Right renal pelvis (tissue), 4 donors: ENCODE results near the gene NR2C2. TPM values are rescaled to one million over a fixed set of nuclear protein-coding genes. Genes with fewer than 3 reads are reported as not detected.
A peak's percentile ranks its signal among the peaks of the same experiment; 100 is the strongest.

ENCODE experiments used
- DNase-seq, 4 donors: peaks; one replicate each; pipeline ENCODE4 v3.0.0-alpha.2; 2013; ENCODE audit warnings: low read depth in 4 of 4, low spot score in 3 of 4, missing footprints in 1 of 4
- polyA plus RNA-seq, 4 donors: library from polyadenylated mRNA; unstranded; fragments of 120-200 nt; gene quantifications; one replicate each; pipeline ENCODE4 v1.2.1, GENCODE V29; 2013; ENCODE audit not compliant: insufficient read length in 4 of 4

Gene NR2C2
- polyA plus RNA-seq, 4 donors = 38.3 to 47.1 (median 41.1) TPM

DNA sequence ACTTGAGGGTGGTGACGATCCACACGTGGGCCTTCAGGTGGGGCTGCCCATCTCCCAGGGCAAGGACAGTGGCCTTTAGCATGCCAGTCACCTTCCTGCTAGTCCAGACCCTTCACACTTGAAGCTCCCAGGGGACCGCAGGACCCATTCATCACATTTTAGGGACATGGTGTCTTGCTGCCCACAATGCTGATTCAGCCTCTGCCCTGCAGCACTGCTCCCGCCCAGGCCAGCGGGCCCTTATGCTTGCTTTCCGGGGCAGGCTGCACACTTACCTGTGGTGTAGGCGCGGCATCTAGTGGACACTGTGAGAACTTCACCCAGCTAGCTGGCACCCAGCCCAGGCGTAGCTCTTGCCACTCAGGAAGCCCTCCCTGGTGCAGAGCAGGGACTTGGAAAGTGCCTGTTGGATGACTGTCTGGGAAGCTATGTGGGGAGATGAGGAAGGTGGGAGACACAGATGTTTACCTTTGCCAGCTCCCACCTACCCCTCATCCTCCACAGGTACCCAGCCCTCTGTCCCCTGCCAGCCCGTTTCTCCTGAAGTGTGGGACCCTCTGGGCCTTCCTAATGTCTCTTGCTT is 26.3 kb upstream of the NR2C2 start:
- peak; percentile 68 to 78 (median 75) for DNase-seq

DNA sequence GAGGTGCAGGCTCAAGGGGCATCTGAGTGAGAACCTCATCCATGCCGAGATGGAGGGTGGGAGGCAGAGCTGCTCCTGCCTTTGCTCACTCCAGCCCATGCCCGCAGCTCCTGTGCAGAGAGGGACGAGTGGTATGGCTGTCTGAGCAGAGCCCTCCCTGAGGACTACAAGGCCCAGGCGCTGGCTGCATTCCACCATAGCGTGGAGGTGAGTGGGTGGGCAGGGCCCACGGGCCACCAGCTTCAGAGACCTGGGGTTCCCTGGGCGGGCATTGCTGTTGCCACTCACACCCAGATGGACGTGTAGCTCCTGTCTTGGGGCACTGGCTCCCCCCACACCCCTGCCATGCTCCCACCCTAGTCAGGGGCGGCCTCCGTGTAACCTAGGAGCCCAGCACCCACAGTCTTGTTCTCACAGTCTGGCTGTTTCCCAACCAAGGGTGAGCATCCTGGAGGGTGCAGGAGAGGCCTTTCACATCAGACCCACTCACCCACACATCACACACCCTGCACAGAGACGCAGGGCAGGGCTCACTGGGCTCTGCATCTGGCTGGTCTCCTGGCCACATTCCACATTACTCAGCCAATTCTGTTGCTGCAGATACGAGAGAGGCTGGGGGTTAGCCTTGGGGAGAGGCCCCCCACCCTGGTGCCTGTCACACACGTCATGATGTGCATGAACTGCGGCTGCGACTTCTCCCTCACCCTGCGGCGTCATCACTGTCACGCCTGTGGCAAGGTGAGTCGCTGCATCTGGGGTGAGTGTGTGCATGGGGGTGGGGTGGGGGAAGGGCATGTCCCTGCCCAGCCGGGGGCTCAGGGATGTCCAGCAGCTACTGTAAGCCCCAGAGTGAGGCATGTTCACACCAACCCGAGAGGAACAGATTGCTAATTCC is 25.3 kb upstream of the NR2C2 start:
- DNase-seq = no peak

DNA sequence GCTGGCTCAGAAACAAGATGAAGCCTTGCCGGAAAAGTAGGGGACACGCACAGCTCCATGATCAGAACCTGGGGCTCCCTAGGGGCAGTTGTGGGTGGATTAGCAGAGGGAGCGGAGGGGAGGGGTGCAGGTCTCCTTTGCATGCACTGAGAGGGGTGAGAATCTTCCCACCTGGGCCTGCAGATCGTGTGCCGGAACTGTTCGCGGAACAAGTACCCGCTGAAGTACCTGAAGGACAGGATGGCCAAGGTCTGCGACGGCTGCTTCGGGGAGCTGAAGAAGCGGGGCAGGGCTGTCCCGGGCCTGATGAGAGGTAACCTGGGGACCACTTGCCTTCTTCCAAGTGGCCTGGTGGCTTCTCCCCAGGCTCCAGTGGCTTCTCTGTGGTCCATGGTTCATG is 24.5 kb upstream of the NR2C2 start:
- no peak for DNase-seq

DNA sequence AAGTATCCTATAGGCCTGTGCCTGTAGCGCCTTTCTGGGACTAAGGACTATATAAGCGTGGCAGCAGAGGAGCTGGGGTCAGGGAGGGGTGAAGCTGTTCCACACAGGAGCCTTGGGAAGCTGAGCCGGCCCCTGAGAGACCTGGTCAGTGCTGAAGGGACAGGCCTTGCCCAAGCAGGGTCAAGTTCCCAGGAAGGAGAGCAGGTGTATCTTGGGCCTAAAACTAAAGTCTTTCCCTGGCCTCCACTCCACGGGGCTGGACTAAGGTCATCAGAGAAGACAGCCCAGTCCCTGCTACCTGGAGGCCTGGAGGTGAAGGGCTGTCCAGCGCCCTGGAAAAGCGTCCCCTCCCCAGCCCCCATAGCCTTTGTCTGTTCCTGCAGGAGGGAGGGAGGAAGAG is 23.9 kb upstream of the NR2C2 start:
- DNase-seq = no peak

DNA sequence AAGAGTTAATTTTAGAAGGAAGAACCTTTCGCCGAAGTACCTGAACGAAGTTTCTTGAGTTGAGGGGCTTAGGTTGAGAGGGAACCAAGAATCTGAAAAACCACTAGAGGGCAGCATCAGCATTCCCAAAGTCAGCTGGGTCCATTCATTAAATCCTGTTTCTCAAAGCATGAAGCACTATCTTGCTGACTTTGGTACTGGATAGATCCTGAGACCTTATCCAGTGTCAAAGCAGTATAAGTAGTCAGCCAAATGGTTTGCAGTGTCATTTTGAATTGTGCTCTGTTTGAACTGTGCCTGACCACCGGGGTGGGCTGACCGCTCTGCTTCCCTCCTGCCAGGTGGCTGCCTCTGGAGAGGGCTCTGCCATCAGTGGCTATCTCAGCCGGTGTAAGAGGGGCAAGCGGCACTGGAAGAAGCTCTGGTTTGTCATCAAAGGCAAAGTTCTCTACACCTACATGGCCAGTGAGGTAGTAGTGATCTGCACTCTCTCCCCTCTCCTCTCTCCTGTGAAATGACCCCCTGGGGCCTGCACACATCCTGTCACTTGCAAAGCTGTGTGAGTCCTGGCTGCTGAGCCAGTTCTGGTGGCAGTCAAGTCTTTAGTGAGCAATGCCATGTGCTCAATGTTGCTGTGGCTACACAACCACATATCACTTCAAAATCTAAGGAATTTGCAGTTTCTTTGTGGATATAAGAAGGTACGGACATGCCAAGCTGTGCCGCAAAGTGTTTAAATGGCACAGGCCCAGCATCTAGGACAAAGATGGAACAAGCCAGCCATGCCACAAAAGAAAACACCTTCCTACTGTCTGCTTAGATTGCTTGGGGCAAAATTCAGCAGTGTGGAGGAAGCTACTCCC is 21.4 kb upstream of the NR2C2 start:
- DNase-seq = peak in 2 of 4 donors; percentile 57 to 62

DNA sequence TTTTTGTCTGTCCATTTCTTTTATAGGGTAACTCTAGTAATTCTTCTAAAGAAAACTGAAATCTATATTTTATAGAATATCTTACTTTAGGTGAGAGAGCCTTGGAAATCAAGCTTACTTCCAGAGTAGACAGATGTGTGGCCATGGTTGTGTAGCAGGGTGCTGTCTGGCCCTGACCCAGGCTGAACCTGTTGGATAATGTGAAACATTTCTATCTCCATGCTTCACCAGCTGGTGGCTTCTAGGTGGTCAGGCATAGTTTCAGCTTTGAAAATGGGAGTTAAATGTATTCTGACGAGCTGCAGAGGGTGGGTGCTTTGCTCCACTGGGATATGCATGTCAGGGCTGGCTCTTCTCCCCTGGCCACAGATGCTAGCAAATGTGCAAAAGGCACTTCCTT is 20.8 kb upstream of the NR2C2 start:
- no peak for DNase-seq

DNA sequence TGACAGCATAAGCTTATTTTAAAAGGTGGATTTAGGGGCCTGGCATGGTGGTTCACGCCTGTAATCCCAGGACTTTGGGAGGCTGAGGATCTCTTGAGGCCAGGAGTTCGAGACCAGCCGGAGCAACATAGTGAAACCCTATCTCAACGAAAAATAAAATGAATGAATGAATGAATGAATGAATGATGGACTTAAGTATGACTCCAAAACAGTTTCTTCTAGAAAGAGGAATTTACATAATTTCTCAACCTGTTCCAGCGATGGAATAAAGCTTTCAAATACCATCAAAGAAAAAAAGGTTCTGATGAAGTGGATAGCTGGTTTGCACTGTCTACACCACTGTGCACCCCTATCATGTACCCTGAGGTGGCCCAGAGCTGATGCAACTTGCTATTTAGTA is 20.1 kb upstream of the NR2C2 start:
- DNase-seq = no peak

DNA sequence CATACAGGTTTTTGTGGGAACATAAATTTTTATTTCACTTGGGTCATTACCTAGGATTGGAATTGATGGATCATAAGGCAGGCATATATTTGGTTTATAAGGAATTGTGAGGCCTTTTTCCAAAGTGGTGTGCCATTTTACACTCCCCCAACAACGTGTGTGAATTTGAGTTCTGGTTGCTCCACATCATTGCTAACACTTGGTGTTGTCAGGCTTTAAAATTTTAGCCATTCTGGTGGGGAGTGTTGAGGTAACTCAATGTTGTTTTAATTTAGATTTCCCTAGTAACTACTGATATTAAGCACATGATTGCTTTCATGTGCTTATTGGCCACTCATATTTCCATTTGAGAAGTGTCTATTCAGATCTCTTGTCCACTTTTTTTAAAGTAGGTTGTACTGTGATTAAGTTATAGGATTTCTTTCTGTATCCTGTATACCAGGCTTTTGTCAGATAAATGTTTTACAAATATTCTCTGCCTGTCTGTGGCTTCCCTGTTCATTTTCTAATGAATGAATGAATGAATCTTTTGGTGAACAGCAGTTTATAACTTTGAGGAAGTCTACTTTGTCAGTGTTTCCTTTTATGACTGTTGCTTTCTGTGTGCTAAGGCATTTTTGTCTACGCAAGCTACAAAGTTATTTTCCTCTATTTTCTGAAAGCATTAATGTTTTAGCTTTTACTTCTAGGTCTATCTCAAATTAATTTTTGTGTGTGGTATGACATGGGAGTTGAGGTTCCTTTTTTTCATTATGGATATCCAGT is 17.9 kb upstream of the NR2C2 start:
- DNase-seq = no peak

DNA sequence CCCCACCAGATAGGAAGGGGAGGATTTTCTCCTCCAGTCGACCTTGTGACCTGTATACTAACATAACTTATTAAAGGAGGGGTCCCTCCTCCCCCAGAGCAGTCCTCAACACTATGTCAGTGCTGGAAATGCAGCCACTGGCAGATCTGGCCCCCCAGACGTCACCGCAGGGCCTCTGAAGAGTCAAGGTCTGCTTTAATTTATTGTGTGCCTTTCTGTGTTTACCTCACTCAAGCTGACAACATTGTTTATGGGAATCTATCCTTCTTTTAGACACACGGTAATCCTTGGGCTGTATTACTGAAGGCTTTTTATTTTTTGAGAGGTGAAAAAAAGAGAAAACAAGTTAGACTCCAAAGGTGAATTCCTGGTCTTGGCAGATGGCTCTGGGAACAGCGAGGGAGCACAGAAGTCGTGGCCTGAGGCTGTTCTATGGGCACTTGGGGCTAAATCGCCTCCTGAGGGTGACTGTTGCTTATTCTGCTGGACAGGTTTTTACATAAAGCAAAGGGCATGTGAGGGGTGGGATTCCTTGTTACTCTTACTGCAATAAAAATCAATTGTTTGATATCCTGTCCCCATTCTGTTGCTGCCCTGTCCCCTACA is 13.5 kb upstream of the NR2C2 start:
- DNase-seq = no peak

DNA sequence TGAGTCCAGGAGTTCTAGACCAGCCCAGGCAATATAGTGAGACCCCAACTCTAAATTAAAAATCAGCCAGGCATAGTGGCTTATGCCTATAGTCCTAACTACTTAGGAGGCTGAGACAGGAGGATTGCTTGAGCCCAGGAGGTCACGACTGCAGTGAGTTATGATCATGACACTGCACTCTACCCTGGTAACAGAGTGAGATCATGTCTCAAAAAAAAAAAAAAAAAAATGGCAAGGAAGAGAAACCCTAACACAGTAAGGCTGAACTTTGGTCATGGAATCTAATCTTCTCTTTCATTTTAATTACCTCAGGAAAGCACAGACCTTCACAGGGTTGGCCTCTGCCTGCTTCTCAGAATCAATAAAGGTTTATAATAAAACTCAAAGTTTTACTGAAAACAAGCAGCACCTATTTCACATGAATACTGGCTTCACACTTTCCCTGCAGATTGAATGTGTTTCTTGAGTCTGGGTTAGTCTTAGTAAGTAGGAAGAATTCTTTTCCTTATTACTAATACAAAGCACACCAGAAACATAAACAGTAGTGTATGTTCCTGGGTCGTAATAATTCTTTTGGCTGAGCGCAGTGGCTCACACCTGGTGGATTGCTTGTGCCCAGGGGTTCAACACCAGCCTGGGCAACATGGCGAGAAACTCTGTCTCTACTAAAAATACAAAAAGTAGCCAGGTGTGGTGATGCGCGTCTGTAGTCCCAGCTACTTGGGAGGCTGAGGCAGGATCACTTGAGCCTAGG is 11.6 kb upstream of the NR2C2 start:
- no peak for DNase-seq

DNA sequence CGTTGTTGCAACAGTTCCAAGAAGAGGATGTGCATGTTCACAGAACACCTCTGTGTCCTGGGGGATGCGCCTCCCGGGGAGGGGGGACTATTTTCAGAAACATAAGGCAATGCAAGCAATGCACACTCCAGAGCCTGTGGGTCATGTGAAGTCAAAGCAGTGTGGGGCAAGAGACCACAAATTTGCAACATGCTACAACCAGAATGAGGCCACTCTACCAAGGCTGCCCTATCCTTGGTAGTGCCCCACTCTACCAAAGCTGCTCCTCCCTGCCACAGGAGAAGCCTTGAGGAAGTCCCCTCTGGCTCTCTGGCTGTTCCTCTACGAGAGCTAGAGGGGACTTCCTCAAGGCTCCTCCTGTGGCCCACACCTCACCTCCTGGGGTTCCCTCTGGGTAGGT is 8.4 kb upstream of the NR2C2 start:
- no peak for DNase-seq

DNA sequence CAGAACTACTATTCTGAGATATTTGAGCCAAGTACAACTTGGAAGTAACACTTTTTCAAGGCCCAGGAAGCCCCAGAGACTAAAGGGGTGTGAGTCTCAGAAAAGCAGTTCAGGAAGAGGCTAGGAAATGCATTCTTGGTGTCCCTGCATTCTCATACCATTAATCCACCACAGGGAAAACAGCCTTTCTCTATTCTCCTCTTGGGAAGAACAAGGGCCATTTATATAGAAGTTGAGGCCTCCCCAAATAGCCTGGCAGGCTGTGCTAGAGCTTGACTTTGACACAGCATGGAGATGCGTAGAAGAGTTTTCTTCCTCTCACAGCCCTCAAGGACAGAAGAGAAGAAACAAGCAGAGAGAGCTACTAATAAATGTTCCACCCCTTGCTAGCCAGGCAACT is 5.5 kb upstream of the NR2C2 start:
- DNase-seq = no peak

DNA sequence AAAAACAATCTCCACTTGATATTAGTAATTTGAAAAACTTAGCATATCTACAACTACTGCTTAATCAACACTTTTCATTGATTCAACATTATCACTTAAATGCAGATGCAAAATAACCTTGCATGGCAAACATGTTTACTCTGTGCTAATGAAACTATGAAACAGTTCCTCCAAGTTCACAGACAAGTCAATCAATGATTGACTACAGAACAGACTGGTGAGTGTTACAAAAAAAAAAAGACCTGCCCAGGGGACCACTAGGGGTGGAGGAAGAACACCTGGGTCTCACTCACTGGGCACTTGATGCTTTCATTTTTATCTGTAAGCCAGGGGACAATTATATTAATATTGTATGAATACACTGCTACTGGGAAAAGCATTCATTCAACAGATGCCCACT is 4.3 kb upstream of the NR2C2 start:
- peak in 1 of 4 donors; percentile 49 for DNase-seq

DNA sequence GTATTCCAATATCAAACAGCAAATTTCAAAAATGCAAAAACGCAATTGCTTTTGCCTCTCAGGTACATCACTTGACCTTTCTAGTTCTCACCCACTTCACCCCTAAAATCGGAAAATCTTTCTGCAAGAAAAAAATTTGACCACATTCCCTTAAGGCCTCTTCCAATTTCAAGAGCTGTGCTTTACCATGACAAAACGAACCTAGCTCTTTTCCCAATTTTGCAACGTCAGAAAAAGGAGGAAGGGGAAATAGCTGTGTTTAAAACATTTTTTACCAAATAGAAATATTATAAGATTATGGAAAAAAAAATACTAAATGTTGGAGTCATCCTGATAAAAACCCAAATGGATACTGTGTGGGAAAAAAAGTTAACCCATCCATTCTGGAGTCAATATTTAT is 1.1 kb upstream of the NR2C2 start:
- DNase-seq = no peak

DNA sequence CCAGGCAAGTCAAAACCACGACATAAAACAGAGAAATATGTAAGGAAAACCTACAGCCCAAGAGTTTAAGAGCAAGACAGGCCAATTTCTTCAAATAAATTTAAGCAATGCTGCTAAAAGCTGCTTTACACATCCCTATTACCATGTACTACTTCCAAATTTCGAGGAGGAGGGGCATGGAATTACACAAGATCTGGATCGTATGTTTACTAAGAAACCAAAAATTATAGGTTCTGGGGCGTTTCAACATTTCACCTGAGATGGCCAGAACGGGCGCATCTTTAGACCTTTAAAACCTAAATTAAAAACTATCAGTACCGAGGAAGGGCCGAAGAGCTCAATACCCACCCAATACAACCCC is 664 bp upstream of the NR2C2 start:
- no peak for DNase-seq

DNA sequence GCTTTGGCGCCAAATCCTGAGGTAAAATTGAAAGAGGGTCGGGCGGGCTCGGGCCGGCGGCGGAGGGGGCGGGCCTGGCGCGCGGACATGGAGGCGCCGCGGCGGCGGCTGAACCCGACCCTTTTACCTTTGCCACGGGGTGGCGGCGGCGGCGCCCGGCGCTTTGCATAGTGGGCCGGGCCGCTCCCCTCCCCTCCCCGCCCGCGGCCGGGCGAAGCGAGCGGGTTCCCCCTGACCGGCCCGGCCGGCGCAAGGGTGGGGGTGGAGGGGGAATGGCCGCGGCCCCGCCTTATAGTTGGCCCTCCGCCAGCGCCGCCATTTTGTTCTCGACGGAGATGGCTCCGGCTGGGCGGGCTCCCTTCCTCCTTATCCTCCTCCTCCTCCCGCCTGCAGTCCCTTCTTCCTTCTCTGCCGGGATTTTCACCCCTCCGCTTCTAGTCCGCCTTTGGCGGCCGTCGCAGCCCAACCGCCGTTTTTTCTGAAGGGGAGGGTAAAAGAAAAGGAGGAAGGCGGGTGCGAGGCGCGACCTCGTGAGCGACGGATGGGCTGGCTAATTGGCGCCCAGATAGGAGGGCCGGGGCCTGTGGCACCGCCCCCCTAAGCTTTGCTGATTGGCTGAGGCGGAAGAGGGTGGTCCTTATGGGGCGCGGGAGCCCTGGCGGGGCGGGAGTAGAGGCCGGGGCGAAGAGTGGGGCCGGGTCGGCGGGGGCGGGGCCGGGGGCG is 664 bp downstream of the NR2C2 start:
- DNase-seq = peak; percentile 95 to 98 (median 96)

DNA sequence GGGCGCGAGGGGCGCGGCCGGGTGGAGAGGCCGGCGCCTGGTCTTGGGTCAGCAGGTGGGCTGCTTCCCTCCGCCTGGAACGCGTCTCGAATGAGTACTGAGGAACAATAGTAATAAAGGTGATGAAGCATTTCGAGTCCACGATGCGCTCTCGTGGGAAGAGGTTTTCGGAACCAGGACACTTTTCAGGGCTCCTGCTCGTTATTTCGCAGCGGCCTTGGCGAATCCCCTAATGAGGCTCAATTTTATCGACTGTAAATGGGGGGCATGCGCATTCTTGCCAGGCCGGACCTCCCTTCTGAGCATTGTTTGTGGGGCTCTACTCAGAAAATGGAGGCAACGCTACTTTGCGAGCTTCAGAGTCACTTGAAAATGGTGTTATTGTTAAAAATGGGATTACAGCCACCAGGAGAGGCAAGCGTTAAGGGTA is 1.2 kb downstream of the NR2C2 start:
- DNase-seq = peak in 1 of 4 donors; percentile 56

DNA sequence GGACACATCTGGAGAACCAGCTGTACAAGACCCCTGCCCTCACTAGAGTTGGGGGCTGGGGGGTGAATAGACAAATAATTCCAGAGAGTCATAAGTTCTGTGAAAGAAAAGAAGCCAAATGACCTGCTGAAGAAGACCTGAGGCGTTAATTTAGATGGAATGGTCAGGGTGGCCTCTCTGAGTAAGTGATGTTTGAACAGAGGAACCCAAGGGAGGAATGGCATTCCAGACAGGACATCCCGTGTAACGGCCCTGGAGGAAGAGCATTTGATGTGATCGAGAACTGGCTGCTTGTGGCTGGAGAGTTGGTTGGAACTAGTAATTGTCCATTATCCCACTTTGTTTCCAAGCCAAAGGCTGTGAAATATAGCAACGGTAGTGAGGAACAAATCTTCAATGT is 1.7 kb downstream of the NR2C2 start:
- no peak for DNase-seq

DNA sequence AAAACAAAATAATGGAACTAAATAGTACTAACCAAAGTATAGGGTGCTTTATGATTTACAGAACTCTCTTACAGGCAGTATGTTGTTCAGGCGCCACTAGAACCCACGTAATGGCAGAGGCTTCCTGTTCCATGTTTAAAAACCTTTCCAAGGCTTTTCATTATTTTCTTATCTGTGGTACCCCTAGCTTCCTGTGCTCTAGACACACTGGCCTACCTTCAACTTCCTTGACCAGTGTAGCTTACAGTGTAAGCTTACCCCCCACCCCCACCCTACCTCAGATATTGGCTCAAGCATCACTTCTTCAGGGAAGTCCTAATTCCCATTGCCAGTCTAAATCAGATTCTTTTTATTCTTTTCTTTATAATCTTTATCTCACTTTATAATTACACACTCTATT is 2.9 kb downstream of the NR2C2 start:
- DNase-seq = no peak
